GM21786 (cell line): ENCODE measurements around the gene CHRNA4.
"Not testable (repeated sequence)": the region's sequence is repeated elsewhere in the genome, so short reads cannot be mapped to it uniquely, and the experiment has no call there.

Source experiments
- ATAC-seq: cut with Tn5 transposase; IDR thresholded peaks from one replicate; pipeline ENCODE4 v1.9.1; 2021; ENCODE audit not compliant: unreplicated experiment

The CHRNA4 gene

DNA sequence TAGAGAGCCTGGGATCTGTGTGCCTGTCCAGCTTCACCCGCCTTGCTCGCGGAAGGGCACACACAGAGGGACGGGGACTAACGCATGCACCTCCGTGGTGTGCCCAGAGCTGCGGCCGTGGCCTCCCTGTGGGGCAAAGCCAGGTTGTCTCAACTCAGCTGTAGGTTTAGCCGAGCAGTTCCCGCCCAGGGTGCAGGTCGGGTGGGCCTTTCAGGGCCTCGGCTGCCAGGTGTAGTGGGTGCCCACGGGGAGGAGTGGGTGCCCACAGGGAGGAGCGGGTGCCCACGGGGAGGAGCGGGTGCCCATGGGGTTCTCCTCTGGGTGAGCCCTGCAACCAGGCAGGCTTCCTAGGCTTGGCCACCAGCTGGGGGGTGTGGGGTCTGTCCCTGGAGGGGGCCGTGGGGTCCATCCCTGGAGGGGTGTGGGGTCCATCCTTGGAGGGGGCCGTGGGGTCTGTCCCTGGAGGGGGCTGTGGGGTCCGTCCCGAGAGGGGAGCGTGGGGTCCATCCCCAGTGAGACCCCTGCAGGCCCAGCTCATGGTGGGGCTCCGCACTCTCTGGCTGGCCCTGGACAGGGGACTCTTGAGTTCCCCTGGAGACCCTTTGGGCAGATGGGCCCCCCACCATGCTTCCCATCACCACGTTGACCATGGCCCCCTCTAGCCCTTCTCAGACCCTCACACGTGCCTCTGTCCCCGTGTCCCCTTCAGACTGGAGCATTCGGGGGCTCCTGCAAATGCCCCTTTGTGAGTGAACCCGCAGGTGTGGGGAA lies 37.8 kb upstream of the CHRNA4 start:
- ATAC-seq, result no peak

DNA sequence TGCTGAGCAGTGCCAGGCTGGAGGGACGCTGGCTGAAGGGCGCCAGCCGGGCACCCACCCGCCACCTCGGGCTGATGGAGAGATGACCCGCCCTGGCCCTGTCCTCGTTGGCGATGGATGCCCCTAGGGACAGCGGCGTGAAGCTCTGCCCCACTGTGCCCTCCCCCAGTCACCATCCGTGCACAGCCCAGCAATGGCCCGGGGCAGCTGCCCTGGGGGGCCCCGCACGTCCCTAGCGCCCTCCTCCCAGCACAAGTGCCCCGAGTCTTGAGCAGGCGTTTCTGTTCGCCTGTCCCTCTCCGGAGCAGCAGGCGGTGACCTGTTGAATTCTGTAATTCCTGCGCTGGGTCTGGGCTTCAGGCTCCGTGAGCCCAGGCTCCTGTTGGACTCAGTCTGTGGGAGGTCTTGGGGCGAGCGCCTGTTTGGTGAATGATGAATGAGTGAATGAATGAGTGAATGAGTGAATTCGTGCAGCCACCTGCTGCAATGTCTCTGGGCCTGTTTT lies 36.8 kb upstream of the CHRNA4 start:
- ATAC-seq, result no peak

DNA sequence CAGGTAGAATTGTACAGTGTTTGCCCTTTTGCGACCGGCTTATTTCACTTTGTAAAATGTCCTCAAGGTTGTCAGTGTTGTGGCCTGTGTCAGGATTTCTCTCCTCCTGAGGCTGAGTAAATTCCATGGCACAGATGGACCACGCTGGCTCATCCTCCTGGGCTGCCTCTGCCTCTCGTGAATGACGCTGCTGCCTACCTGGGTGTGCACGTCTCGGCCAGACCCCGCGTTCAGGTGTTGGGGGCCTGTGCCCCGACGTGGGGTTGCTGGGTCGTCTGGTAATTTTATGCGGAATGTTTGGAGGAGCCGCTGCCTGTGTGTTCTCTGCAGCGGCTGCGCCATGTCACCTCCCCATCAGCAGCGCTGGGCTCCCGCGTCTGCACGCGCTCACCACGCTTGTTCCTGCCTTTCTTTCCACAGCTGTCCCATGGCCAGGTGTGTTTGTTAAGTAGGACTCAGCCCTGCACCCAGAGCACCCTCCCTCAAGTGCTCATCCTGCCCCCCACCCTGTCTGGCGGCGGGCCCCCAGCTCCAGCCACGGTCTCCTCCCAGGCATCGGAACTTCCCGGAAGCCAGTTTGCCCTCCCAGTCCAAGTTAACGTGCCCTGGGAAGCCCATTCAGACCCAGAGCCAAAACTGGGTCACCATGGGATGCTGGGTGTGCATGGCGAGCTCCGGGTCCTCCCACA lies 36.1 kb upstream of the CHRNA4 start:
- ATAC-seq, result no peak

DNA sequence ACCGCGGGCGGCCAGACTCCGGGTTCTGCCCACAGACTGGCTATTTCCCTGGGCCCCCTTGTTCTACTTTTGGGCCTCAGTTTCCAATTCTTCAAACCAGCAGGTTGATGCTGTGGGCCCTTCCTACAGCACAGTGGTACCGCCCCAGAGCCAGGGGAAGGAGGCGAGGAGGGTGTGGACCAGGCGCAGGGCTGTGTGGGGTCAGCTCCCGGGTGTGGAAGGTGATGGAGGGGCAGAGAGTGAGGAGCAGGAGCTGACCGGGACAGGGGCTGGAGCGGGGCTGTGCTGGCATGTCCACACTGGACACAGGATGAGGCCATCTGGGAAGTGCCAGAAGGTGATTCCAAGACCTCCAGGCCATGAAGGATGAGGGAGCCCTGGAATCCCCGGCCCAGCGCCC lies 35.2 kb upstream of the CHRNA4 start:
- ATAC-seq, result no peak

DNA sequence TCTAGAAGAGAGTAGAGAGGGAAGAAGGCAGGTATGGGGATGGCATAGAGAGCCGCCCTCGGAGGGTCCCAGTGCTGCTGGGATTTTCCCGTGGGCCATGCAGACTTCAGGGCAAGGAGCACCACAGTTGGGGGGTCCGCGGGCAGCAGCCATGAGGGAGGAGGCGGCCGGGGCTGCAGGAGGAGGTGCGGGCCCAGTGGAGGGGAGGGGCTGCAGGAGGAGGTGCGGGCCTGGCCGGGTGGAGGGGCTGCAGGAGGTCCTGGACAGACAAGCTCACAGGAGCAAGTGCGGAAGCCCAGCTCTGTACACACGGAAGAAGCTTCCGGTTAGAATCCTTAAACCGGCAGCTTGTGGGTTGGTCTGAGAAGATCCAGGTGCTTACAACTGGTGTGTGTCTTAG lies 34.6 kb upstream of the CHRNA4 start:
- no peak for ATAC-seq

DNA sequence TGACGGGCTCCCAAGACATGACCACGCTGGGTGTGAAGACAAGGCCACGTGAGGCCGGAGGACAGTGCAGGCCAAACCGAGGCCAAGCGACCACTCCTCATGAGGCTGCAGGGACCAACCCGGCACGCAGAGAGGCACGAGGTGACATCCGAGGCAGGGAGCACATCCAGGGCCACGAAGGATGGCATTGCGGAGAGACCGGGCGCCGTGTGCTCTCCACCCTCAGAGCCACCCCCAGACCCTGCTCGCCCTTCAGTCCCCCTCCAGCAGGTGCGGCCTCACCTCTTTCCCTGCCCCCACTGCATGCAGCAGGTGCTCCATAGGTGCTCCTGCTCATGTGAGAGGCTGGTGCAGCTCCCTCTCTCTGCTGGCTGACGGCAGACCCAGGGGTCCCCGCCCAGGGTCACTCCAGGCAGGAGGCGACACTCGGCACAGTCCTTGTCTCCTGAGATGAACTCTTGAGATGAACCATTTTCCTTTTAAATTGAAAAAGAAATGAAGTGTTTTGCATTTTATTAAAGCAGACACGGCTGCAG lies 33.8 kb upstream of the CHRNA4 start:
- ATAC-seq, result no peak

DNA sequence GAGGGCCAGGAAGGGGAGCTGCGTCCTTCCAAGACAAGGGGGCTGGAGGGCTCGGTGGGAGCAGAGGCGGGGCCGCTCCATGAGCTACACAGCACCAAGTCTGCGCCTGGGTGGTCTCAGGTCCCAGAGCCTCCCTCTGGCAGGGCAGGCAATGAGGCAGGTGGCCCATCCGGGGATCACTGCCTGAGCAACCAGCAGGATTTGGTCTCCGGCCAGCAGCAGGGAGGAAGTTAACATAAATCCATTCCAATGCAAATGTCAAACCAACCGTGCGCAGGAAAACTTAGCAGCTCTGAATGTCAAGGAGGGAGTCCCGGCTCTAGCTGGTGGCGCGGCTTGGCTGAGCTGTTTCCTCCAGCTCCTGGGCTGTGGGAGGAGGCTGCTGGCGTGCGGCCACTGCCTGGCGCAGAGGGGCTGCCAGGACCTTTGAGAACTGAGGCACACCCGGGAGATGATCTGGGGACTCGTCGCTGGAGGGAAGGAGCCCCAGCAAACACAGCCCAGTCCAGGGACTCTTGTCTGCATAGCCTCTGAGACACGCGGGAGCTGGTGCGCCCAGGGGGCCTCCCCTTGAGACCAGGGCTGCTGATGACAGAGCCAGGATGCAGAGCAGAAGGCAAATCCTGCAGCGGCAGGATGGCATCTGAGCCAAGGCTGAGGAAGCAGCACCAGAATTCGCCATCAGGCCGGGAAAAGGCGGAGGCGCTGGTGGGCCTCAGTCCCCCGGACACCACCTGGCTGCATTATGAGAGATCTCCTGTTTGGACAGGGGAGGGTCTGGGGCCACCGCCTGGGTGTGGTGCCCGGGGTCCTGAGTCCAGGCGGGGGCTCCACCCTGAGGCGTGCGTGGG lies 33.1 kb upstream of the CHRNA4 start:
- no peak for ATAC-seq

DNA sequence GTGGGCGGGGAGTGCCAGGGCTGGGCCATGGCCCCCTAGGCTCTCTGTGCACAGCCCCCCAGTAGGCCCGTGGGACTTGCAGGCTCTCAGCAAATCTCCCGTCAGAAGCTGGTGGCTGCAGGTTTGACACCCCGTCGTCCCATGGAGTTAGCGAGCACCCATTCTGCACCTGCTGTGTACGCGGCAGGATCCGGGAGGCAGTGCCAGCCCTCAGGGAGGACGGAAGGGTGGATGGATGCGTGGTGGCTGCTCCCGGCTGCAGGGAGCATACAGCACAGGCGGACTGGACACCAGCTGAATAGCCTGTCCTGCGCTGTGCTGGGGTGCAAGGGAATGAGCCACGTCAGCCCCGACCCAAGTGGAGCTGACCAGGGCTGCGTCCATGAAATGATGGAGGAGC lies 32.4 kb upstream of the CHRNA4 start:
- no peak for ATAC-seq

DNA sequence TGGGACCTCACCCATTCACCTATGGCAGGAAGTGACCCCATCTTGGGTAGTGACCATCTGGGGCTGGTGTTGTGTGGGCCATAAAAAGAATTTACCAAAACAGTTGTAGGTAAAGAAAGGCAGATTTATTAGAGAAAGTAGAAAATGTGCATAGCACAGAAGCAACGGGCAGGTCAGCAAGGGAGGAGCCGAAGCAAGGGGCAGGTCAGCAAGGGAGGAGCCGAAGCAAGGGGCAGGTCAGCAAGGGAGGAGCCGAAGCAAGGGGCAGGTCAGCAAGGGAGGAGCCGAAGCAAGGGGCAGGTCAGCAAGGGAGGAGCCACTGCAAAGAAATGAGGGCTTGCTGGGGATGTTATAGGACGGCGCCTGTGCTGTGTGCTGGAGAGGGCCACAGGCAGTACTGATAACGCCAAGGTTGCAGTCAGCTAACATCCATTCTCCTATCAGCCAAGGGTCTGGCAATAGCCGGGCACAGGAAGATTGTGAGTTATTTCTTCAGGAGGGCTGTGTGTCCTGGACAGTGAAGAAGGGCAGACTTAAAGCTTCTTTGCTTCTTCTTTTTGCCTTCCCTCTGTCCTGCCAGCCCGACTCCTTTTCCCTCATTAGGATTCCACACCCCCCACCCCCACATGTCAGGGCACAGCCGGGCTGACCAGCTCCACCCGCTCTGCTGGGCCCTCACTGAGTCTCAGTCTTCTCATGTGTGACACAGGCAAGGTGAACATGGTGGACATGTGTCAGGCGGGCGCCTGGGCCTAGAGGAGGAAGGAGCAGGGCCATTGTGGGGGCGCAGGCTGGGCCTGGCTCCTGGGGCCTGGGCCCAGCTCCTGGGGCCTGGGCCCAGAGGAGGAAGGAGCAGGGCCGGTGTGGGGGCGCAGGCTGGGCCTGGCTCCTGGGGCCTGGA lies 31.6 kb upstream of the CHRNA4 start:
- no peak for ATAC-seq

DNA sequence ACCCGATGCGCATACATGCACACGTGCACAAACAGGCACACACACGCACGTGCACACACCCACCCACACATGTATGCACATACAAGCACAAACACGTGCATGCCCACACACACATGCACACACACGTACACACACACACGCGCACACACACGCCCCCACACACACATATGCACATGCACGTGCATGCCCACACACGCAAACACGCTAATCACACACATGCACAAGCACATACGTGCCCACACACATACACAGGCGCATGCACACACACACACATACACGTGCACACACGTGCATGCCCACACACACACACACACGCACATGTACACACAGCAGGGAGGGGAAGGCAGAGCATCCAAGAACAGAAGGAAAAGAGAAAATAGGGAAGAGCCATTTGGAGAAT lies 26.8 kb upstream of the CHRNA4 start:
- ATAC-seq, result no peak

DNA sequence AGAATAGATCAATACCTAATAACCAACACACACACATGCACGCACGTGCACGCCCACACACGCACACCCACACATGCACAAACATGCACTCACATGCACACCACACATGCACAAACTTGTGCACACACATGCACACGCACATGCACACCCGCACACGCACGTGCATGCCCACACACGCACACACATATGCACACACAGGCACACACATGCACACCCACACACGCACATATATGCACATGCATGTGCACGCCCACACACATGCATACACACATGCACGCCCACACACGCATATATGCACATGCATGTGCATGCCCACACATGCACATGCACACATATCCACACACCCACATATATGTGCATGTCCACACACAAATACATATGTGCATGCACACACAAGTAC lies 26.2 kb upstream of the CHRNA4 start:
- ATAC-seq, result no peak

DNA sequence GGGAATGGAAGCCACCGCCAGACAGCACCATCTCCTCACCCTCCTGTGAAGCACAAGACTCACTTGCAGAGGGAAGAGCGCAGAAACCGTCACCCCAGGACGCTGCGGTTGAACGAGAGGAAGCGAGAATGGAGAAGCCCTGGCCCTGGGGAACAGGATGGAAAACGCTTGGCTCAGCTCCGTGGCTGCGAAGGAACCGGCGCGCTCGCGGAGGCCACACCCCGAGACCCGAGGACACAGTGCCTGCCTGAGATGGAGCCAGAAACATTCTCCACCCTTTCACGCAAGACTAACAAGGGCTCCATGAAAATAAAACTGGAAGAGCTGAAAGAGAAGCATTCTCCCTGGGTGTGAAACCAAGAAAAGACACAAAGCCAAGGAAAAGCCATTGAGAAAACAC lies 25.3 kb upstream of the CHRNA4 start:
- no peak for ATAC-seq

DNA sequence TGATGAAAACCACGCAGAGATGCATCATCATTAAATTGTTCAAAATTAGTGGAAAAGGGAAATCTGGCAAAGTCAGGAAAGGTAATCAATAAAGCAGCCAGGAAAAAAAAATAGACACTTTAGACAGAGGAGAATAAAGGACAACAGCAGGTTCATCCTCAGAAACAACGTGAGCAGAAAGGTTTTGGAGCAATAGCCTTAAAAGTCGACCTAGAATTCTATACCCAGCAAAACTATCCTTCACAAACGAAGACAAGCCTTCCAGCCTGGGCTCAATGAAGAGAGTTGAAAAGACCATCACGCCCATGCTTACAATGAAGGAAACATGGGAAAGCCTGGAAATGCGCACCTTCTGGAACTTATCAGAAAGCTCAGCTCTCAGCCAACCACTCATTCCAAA lies 24.7 kb upstream of the CHRNA4 start:
- ATAC-seq, result no peak

DNA sequence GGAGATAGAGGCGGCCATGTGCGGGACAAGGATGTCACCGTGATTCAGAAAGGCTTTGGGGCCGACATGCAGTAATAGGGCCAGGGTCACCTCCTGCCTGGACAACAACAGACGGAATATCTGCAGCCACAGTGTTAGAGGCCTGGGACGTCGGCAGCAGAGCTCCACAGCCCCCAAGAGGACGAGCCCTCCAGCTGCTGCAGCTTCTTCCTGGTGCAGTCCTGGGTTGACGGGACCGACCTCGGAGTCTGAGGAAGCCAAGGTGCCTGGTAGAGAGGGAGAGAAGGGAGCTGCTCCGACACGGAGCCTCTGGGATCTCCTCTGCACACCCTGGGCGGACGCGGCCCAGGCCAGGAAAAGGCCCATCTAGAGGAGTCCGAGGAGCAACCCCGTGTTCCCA lies 23.2 kb upstream of the CHRNA4 start:
- ATAC-seq, result no peak

DNA sequence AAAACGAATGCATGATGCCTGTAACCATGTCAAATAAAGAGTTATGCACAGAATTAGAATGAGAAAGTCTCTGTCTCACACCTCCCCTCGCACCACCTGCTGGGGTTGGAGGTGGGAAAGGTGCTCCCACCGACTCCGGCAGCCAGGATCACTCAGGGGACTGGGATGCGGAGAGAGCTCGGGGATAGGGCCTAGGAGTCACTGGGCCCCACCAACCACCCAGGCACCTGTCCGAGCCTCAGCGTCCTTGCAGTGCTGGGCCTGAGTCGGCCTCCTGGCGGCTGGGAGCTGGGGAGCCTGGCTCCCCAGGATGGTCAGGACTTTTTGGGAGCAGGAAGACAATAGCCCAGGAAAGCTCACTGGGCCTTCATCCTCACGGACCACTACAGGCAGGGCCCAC lies 22.4 kb upstream of the CHRNA4 start:
- ATAC-seq, result no peak

DNA sequence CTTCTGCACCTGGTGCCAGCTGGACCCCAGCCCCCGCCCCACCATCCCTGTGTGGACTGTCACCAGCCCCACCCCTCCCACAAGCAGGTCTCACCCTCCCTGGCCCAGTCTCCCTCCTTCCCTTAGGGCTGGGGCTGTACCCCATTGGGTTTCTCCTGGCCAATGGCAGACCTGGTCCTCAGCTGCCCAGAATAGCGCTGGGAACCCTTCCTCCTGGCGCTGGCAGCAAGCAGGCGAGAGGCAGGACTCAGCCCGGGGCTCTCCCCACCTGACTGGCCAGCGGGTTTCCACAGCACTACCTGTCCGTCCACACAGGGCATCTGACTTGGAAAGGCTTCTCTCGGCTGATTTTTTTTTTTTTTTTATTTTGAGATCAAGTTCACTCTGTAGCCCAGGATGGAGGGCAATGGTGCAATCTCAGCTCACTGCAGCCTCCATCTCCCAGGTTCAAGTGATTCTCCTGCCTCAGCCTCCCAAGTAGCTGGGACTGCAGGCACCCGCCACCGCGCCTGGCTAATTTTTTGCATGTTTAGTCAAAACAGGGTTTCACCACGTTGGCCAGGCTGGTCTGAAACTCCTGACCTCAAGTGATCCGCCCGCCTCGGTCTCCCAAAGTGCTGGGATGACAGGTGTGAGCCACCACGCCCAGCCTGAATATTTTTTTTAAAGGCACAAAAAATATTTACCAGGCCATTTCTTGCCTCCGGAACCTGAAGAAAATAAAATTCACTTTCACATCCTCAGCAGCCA lies 21.6 kb upstream of the CHRNA4 start:
- ATAC-seq, result no peak

DNA sequence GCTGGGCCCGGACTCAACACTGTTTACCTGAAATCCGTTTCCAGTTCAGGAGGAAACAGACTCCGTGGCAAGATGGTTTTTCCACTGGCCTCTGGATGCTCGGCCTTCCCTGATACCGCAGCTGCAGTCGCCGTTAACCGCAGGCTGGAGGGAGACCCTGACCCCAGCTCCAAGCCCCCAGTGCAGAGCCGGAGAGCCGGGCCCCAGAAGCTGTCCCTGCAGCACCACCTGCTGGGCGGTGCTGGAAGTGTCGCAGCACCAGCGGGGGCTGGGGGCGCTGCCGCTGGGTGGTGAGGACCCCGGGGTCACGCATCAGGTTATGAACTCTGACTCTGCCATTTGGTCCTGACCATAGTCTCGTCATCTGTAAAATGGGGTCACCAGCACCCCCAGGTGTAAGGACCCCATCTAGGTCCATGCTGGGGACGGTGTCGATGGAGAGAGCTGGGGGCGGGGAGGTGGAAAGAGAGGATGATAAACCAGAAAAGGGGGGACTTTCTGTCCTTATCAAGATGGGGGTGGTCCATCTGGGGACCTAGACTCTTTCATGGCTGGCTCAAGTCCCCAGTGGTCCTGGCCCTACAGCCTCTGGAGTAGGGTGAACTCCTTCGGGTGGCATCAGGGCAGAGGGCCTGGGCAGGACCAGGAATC lies 20.8 kb upstream of the CHRNA4 start:
- ATAC-seq, result no peak

DNA sequence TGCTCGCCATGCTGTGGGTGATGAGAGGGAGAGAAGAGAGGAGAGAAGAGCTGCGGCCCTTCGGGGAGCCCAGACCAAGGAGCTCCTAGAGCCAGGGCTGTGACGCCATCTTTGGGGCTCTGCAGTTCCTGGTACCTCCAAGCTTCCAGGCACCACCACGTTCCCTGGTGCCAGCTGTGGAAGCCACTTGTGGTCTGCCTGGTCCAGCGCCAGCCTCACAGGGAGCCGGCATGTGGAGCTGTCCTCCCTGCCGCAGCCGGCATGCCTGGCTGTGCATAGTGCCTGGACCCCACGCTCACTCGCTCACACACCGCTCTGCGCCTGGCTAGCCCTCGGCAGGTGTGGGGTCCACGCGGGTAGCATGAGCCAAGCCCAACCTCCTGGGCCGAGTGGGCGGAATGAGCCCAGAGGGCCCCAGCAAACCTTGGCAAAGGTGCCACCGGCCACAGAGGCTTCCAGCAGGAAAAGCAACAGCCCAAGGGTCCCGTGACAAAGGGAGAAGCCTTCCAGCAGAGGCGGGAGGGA lies 19.3 kb upstream of the CHRNA4 start:
- no peak for ATAC-seq

DNA sequence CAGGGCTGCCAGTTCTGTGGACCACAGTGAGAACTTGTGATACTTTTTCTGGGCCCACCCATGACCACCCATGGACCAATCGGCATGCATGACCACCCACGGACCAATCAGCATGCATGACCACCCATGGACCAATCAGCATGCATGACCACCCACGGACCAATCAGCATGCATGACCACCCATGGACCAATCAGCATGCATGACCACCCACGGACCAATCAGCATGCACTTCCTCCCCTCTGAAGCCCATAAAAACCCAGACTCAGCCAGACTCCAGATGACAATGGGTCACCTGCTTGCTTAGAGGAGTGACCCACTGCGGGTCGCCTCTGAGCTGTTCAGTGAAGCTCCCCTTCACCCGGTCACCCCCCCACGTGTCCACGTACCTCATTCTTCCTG lies 18.7 kb upstream of the CHRNA4 start:
- ATAC-seq, result not testable (repeated sequence)
